ENCODE data around the gene PIGK. TPM values are rescaled to one million over a fixed set of nuclear protein-coding genes. Genes with fewer than 3 reads are reported as not detected.
"Not testable (repeated sequence)": the region's sequence is repeated elsewhere in the genome, so short reads cannot be mapped to it uniquely, and the experiment has no call there.

PIGK gene
- total and polyA plus RNA-seq, 8 donors: 2.9 to 17.8 (median 9.1) TPM

DNA sequence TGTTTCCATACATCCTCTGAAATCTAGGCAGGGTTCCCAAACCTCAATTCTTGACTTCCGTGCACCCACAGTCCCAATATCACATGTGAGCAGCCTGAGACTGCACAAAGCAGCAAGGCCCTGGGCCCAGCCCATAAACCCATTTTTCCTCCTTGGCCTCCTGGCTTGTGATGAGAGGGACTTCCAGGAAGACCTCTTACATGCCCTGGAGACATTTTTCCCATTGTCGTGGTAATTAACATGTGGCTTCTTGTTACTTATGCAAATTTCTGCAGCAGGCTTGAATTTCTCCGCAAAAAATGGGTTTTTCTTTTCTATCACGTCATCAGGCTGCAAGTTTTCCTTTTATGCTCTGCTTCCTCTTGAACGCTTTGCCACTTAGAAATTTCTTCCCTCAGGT lies 3.3 kb upstream of the PIGK start:
- ATAC-seq: no peak
- FAIRE-seq: no peak
- no peak for DNase-seq

DNA sequence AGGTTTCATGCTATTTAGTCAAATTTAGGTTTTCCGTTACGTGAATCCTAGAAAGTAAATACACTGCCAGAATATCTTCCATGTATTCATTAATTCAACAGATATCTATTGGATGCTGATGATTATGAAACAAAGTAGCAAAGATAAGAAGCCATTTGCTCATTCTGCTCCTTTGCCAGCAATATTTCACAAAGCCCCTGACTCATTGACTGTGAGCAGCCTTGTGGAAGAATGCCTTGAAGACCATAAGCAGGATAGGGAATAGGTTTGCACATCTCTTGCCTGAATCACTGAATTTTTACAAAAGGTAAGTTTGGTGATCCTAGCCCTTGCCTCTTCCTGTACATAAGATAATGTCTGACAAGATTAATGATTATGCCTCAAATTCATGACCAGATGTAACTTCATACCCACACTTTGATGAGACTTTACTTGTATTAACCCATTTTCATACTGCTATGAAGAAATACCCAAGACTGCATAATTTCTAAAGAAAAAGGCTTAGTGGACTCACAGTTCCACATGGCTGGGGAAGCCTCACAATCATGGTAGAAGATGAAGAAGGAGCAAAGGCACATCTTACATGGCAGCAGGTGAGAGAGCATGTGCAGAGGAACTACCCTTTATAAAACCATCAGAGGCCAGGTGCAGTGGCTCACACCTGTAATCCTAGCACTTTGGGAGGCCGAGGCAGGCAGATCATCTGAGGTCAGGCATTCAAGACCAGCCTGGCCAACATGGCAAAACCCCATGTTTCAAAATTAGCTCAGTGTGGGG lies 1.6 kb upstream of the PIGK start:
- TF ChIP-seq, protein P1, sequence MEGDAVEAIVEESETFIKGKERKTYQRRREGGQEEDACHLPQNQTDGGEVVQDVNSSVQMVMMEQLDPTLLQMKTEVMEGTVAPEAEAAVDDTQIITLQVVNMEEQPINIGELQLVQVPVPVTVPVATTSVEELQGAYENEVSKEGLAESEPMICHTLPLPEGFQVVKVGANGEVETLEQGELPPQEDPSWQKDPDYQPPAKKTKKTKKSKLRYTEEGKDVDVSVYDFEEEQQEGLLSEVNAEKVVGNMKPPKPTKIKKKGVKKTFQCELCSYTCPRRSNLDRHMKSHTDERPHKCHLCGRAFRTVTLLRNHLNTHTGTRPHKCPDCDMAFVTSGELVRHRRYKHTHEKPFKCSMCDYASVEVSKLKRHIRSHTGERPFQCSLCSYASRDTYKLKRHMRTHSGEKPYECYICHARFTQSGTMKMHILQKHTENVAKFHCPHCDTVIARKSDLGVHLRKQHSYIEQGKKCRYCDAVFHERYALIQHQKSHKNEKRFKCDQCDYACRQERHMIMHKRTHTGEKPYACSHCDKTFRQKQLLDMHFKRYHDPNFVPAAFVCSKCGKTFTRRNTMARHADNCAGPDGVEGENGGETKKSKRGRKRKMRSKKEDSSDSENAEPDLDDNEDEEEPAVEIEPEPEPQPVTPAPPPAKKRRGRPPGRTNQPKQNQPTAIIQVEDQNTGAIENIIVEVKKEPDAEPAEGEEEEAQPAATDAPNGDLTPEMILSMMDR (IDR thresholded peaks at IDR 0.05): no peak
- WGBS, 2 donors: 65 to 67% methylated on average over 3 of the region's 3 CpGs
- no peak for ATAC-seq
- Histone ChIP-seq H3K27ac (no peak overlapping the region), H3K9me3 (no peaks in the 10 kb centered on the region), H3K4me3 (peak overlapping the region in 1 of 4 donors; percentile 81), H3K27me3 (no peaks in the 10 kb centered on the region), H3K4me1 (peaks cover 0 to 6% (median 4%) of the 10 kb centered on the region in 3 donors), H3K36me3 (no peaks in the 10 kb centered on the region)
- no peak for DNase-seq
- intact Hi-C loops (cut with DNase I): no loop called here
- FAIRE-seq: no peak

More for the DNA sequence above, 3.3 kb upstream of the PIGK start:
- WGBS, 2 donors: 92 to 96% methylated on average over 5 of the region's 5 CpGs
- Histone ChIP-seq H3K36me3 (no peaks in the 10 kb centered on the region), H3K4me1 (peaks cover 0 to 6% (median 4%) of the 10 kb centered on the region in 3 donors), H3K27ac (no peak overlapping the region), H3K4me3 (no peak overlapping the region), H3K9me3 (no peaks in the 10 kb centered on the region), H3K27me3 (no peaks in the 10 kb centered on the region)
- intact Hi-C loops (cut with DNase I): no loop called here
- TF ChIP-seq, protein P1 (IDR thresholded peaks at IDR 0.05): no peak

DNA sequence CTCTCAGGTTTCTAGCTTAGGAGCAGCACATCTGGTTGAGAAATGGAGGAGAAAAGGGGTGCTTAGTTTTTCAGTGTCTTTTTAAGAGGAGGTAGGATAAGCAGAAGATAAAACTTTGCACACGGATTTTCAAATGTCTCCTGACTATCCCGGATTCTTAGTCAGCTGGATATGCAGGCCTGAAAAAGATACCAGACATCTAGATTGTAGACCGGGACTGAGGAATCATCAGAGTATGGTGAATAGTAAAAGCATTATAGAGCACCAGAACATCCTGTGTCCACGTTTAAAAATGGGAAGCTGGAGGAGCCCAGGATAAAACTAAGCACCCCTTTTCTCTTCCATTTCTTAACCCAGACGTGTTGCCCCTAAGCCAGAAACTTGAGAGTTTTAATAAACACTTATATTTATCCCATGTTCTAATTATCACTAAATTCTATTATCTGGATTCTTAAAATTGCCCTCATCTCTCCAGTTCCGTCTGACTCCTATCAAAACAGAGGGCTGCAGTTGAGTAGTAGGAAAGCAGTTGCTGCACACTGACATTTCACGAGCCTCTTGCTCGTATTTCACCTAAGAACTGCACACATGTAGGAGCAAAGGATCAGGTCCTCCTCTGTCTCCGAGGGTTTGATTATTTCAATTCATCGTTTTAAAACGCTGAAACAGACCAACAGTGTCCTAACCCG lies 609 bp downstream of the PIGK start:
- Histone ChIP-seq H3K27ac (peak overlapping the region; percentile 66 to 83 (median 74)), H3K9me3 (no peaks in the 10 kb centered on the region), H3K4me1 (peaks cover 0 to 6% (median 4%) of the 10 kb centered on the region in 3 donors), H3K27me3 (no peaks in the 10 kb centered on the region), H3K4me3 (peak overlapping the region; percentile 50 to 81 (median 66)), H3K36me3 (no peaks in the 10 kb centered on the region)
- 2 to 3% methylated on average over 12 of the region's 12 CpGs for WGBS, 2 donors
- intact Hi-C loops (cut with DNase I): no loop called here
- TF ChIP-seq, protein P1 (IDR thresholded peaks at IDR 0.05): no peak
- no peak for FAIRE-seq
- ATAC-seq: peak; percentile 31 to 76 (median 67)
- DNase-seq: no peak

DNA sequence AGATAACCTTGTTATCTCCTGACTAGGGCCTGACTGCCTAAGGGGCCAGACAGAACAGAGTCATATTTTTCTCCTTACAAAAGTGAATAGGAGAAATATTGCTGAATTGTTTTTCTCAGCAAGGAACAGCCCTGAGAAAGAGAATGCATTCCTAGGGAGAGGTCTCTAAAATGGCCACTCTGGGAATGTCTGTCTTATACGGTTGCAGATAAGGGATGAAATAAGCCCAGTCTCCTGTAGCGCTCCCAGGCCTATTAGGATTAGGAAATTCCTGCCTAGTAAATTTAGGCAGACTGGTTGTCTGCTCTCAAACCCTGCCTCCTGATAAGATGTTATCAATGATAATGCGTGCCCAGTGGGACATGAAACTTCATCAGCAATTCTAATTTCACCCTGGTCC lies 15.2 kb downstream of the PIGK start:
- FAIRE-seq; H3K4me1 ChIP-seq; H3K27me3 ChIP-seq; ATAC-seq; H3K36me3 ChIP-seq; H3K4me3 ChIP-seq; H3K27ac ChIP-seq; H3K9me3 ChIP-seq; intact Hi-C loops (cut with DNase I); DNase-seq: not testable (repeated sequence)
- WGBS, 2 donors: 95 to 100% methylated on average over 3 of the region's 3 CpGs

DNA sequence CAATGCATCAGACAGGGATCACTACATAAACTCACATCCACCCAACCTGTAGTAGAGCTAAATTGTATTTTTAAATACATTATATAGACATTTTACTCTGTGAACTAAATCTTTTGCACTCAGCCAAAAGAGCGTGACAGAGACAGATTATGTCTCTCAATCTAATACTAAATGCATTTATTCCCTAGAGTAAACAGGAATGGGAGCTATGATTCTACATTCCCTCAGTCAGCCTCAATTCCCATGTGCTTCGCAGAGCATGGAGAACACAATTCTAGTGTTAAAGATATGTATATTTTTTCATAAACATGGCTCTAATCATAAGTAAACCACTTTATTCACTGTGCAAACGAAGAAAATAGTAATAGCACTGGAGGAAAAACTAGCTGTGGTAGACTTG lies 16.5 kb downstream of the PIGK start:
- 74 to 76% methylated on average over 3 of the region's 3 CpGs for WGBS, 2 donors
- no peaks in the 10 kb centered on the region for H3K27me3 ChIP-seq
- no peaks in the 10 kb centered on the region for H3K4me1 ChIP-seq
- no peaks in the 10 kb centered on the region for H3K36me3 ChIP-seq
- intact Hi-C loops (cut with DNase I): no loop called here
- FAIRE-seq: no peak
- no peak overlapping the region for H3K4me3 ChIP-seq
- H3K27ac ChIP-seq: no peak overlapping the region
- ATAC-seq: no peak
- no peaks in the 10 kb centered on the region for H3K9me3 ChIP-seq
- TF ChIP-seq, protein P1 (IDR thresholded peaks at IDR 0.05): no peak
- no peak for DNase-seq

Data from pancreas (tissue), 10 donors.